Endothelial cell of umbilical vein (primary cell): ENCODE measurements around the gene ZP3. TPM values are rescaled to one million over a fixed set of nuclear protein-coding genes. Genes with fewer than 3 reads are reported as not detected.

ENCODE experiments used
- BruUV-seq: library from RNA; stranded (reverse); fragments of 400-500 nt; replicated peaks from 2 replicates; lab custom pipeline; 2021; lab: Mats Ljungman, UMichigan
- CTCF ChIA-PET: fragments of 300-600, 350-600 bp; sonication (Branson Sonifier 250); formaldehyde crosslinking; loops from one replicate; lab custom pipeline; 2021; ENCODE audit warnings: antibody characterized with exemption, inconsistent platforms; lab: Charles Lee
- POLR2A ChIA-PET: fragments of 300-600, 350-600 bp; sonication (Branson Sonifier 250); formaldehyde crosslinking; loops from one replicate; lab custom pipeline; 2021; ENCODE audit warnings: antibody characterized with exemption, inconsistent platforms; lab: Charles Lee
- DNase-seq: peaks from one replicate; pipeline ENCODE4 v3.0.0-alpha.2; 2011; ENCODE audit warnings: low read depth, low spot score
- FAIRE-seq: peaks from 2 replicates; lab custom pipeline; 2011; peaks lifted over from hg19 to GRCh38; lab: Jason Lieb, UNC
- H2AFZ ChIP-seq: 2 replicates; pipeline ENCODE4 v1.6.0; 2012; ENCODE audit warnings: low read depth, low read length, control low read depth, inconsistent platforms
- H3K27ac ChIP-seq: 2 replicates; pipeline ENCODE4 v1.5.1; 2011; ENCODE audit warnings: low read depth, mild to moderate bottlenecking, control low read depth, low read length, moderate library complexity; ENCODE audit not compliant: insufficient read depth
- H3K27me3 ChIP-seq, 2 experiments: 2 replicates each; pipeline versions ENCODE4 v1.6.0 to v1.6.1; 2011; ENCODE audit warnings: low read length in 2 of 2, mixed read lengths in 1 of 2; ENCODE audit not compliant: control insufficient read depth in 2 of 2, insufficient read depth in 2 of 2
- H3K36me3 ChIP-seq, 2 experiments: 2 replicates in 1 of 2; 3 replicates in 1 of 2; pipeline ENCODE4 v1.5.1; 2011; ENCODE audit warnings: low read length in 2 of 2, mild to moderate bottlenecking in 1 of 2, moderate library complexity in 1 of 2; ENCODE audit not compliant: control insufficient read depth in 2 of 2, insufficient read depth in 2 of 2; ENCODE audit errors: extremely low read depth in 1 of 2
- H3K4me1 ChIP-seq: 3 replicates; pipeline ENCODE4 v1.5.1; 2011; ENCODE audit warnings: mild to moderate bottlenecking, low read length; ENCODE audit not compliant: control insufficient read depth, insufficient read depth; ENCODE audit errors: extremely low read depth
- H3K4me2 ChIP-seq: 2 replicates; pipeline ENCODE4 v1.6.1; 2011; ENCODE audit warnings: low read length, control low read depth, mixed read lengths; ENCODE audit not compliant: insufficient read depth
- H3K4me3 ChIP-seq, 3 experiments: fragments of 200-600 bp in 1 of 3; sonication (generic), shearing (Covaris generic) in 1 of 3; replicated peaks in 1 of 3; 2 replicates each; pipeline ENCODE4 v1.5.1; 2011 to 2016; ENCODE audit warnings: control low read depth in 3 of 3, low read length in 3 of 3, mild to moderate bottlenecking in 2 of 3, inconsistent platforms in 1 of 3, low read depth in 1 of 3, moderate library complexity in 1 of 3; ENCODE audit not compliant: insufficient read depth in 1 of 3
- H3K79me2 ChIP-seq: 2 replicates; pipeline ENCODE4 v1.6.0; 2012; ENCODE audit warnings: low read length, inconsistent platforms; ENCODE audit not compliant: control insufficient read depth, insufficient read depth
- H3K9ac ChIP-seq: replicated peaks from 2 replicates; pipeline ENCODE3; 2011; ENCODE audit warnings: low read length, control low read depth; ENCODE audit not compliant: insufficient read depth; ENCODE audit errors: extremely low read depth
- H3K9me1 ChIP-seq: replicated peaks from 3 replicates; pipeline ENCODE4 v1.6.0; 2011; ENCODE audit warnings: mild to moderate bottlenecking, low read length; ENCODE audit not compliant: control insufficient read depth, insufficient read depth; ENCODE audit errors: extremely low read depth
- H3K9me3 ChIP-seq: replicated peaks from 2 replicates; pipeline ENCODE4 v1.5.1; 2012; ENCODE audit warnings: low read length, inconsistent platforms; ENCODE audit not compliant: control insufficient read depth, insufficient read depth
- H4K20me1 ChIP-seq: replicated peaks from 2 replicates; pipeline ENCODE3; 2011; ENCODE audit warnings: mild to moderate bottlenecking, low read length; ENCODE audit not compliant: control insufficient read depth, insufficient read depth; ENCODE audit errors: extremely low read depth
- CTCF ChIP-seq, 2 donors: IDR thresholded peaks; 1 replicate in 1 of 2; 2 replicates in 1 of 2; pipeline ENCODE4 v1.5.1; 2011; ENCODE audit warnings: low read length in 2 of 2, mild to moderate bottlenecking in 2 of 2, moderate library complexity in 2 of 2, control low read depth in 1 of 2, inconsistent platforms in 1 of 2, low read depth in 1 of 2; ENCODE audit not compliant: insufficient read depth in 1 of 2; ENCODE audit errors: extremely low read depth in 1 of 2
- EZH2 ChIP-seq: IDR thresholded peaks from 2 replicates; pipeline ENCODE4 v1.6.1; 2012; ENCODE audit warnings: borderline replicate concordance, low read depth, mild to moderate bottlenecking, moderate library complexity, low read length, inconsistent platforms; ENCODE audit not compliant: severe bottlenecking
- FOS ChIP-seq: IDR thresholded peaks from 2 replicates; pipeline ENCODE4 v1.6.1; 2011; ENCODE audit warnings: mild to moderate bottlenecking, low read length, moderate library complexity, borderline replicate concordance; ENCODE audit not compliant: insufficient read depth
- GATA2 ChIP-seq: IDR thresholded peaks from 2 replicates; pipeline ENCODE4 v1.7.0; 2011; ENCODE audit warnings: low read depth, mild to moderate bottlenecking, moderate library complexity, mixed read lengths, low read length; ENCODE audit not compliant: insufficient read length, insufficient read depth
- JUN ChIP-seq: IDR thresholded peaks from 2 replicates; pipeline ENCODE4 v1.6.1; 2011; ENCODE audit warnings: borderline replicate concordance, low read depth; ENCODE audit not compliant: insufficient read length, insufficient read depth
- MAX ChIP-seq: IDR thresholded peaks from 2 replicates; pipeline ENCODE4 v1.6.1; 2011; ENCODE audit not compliant: insufficient read depth, insufficient read length
- MYC ChIP-seq: IDR thresholded peaks from one replicate; pipeline ENCODE4 v1.6.1; 2011; ENCODE audit warnings: mild to moderate bottlenecking, low read depth, low read length
- POLR2A ChIP-seq: IDR thresholded peaks from 2 replicates; pipeline ENCODE4 v1.6.1; 2012; ENCODE audit warnings: low read depth, mild to moderate bottlenecking, control low read depth, low read length
- POLR2AphosphoS5 ChIP-seq: IDR thresholded peaks from 2 replicates; pipeline ENCODE4 v1.6.1; 2012; ENCODE audit warnings: low read depth, mild to moderate bottlenecking, control low read depth, low read length, moderate library complexity; ENCODE audit not compliant: insufficient read depth
- dilution Hi-C: fragments of 300-500 bp; cut with MboI; formaldehyde crosslinking; loops from one replicate; pipeline ENCODE4 v1.15.0; 2019; ENCODE audit warnings: low sequenced_read_pairs; ENCODE audit not compliant: extremely low pct_ligation_motif_present
- intact Hi-C: fragments of 100-400 bp; cut with micrococcal nuclease; formaldehyde crosslinking; loops from one replicate; pipeline ENCODE4 v1.10.0; 2022
- polyA plus RNA-seq, 4 experiments: library from polyadenylated mRNA; depleted of rRNA in 3 of 4; stranded (reverse) in 3 of 4; unstranded in 1 of 4; fragments of >200 nt; gene quantifications; 2 replicates each; pipeline versions ENCODE4 v1.2.1 to v1.2.3, GENCODE V29; 2011 to 2012; ENCODE audit warnings: missing spikeins in 1 of 4
- total RNA-seq: library from RNA; stranded (reverse); gene quantifications from 2 replicates; pipeline ENCODE4 v1.2.3, GENCODE V29; 2021

ZP3 gene
- total and polyA plus RNA-seq, 2 donors (not counting 3 experiments of a cell fraction or from before 2014, with no cell fraction given), result 3.0 to 4.0 TPM

- CTCF ChIA-PET, result interaction anchor here (0.7 to 0.8 kb wide), 2 partner anchors 69 to 1249 kb away, joined by 3 read pairs; partner anchors contain the start of gene YWHAG
- no TSS peak for BruUV-seq
- intact Hi-C loops, result loop anchor here (2.0 kb wide), 1 partner anchor 69 kb away; the partner anchor contains the start of gene YWHAG
Observed at GRCh38 chr7:76427635-76428034, 2.9 kb downstream of the ZP3 start.

More at GRCh38 chr7:76427635-76428034, 2.9 kb downstream of the ZP3 start:
- DNase-seq, result no peak
- Histone ChIP-seq H2AFZ (no peak overlapping the region), H4K20me1 (no peaks in the 10 kb centered on the region), H3K36me3 (no peaks in the 10 kb centered on the region), H3K9me1 (no peaks in the 10 kb centered on the region), H3K4me3 (no peak overlapping the region), H3K9ac (no peak overlapping the region), H3K4me1 (peaks cover 9% of the 10 kb centered on the region), H3K27me3 (no peaks in the 10 kb centered on the region), H3K4me2 (no peak overlapping the region), H3K9me3 (no peaks in the 10 kb centered on the region), H3K27ac (no peak overlapping the region), H3K79me2 (no peaks in the 10 kb centered on the region)
- POLR2A ChIA-PET, result no interaction called here
- no peak for FAIRE-seq
- TF ChIP-seq EZH2, result no peak
- TF ChIP-seq GATA2, result no peak
- TF ChIP-seq CTCF (IDR thresholded peaks at IDR 0.05; ENCODE audit: extremely low read depth in 1 of 2, insufficient read depth in 1 of 2, low read depth in 1 of 2, low read length in 2 of 2), result no peak
- TF ChIP-seq MAX, result no peak
- no peak for TF ChIP-seq POLR2AphosphoS5
- TF ChIP-seq JUN, result no peak
- TF ChIP-seq MYC, result no peak
- no peak for TF ChIP-seq POLR2A
- no peak for TF ChIP-seq FOS
- dilution Hi-C loops, result no loop called here
